GM18867 (cell line): ENCODE results near the gene UBXN10.

ENCODE experiments used
- ATAC-seq: cut with Tn5 transposase; IDR thresholded peaks from one replicate; pipeline ENCODE4 v1.9.1; 2021; ENCODE audit warnings: mild to moderate bottlenecking, moderate library complexity; ENCODE audit not compliant: unreplicated experiment

Gene UBXN10

GRCh38 chr1:20151906-20152598, 33.8 kb upstream of the UBXN10 start:
- ATAC-seq: peak; percentile 68

GRCh38 chr1:20152599-20152930, 33.3 kb upstream of the UBXN10 start:
- no peak for ATAC-seq

- no peak for ATAC-seq
These were observed 32.9 kb upstream of the UBXN10 start for GRCh38 chr1:20153000-20153418.

- ATAC-seq: no peak
These were observed 31.5 kb upstream of the UBXN10 start for GRCh38 chr1:20154301-20154831.

- ATAC-seq: no peak
These were observed 27.4 kb upstream of the UBXN10 start for GRCh38 chr1:20158358-20159070.

GRCh38 chr1:20160034-20160433, 25.9 kb upstream of the UBXN10 start:
- no peak for ATAC-seq

- ATAC-seq: no peak
These were observed 21.1 kb upstream of the UBXN10 start for GRCh38 chr1:20164694-20165202.

GRCh38 chr1:20165522-20165951, 20.4 kb upstream of the UBXN10 start:
- no peak for ATAC-seq

- no peak for ATAC-seq
These were observed 19.8 kb upstream of the UBXN10 start for GRCh38 chr1:20166051-20166450.

- ATAC-seq: no peak
These were observed 18.8 kb upstream of the UBXN10 start for GRCh38 chr1:20167126-20167525.

- no peak for ATAC-seq
These were observed 17.1 kb upstream of the UBXN10 start for GRCh38 chr1:20168564-20169491.

- no peak for ATAC-seq
These were observed 16.0 kb upstream of the UBXN10 start for GRCh38 chr1:20169932-20170331.

- ATAC-seq: no peak
These were observed 13.8 kb upstream of the UBXN10 start for GRCh38 chr1:20172033-20172590.

- ATAC-seq: no peak
These were observed 10.8 kb upstream of the UBXN10 start for GRCh38 chr1:20174937-20175666.

- no peak for ATAC-seq
These were observed 7.1 kb upstream of the UBXN10 start for GRCh38 chr1:20178634-20179370.

GRCh38 chr1:20179371-20180128, 6.3 kb upstream of the UBXN10 start:
- no peak for ATAC-seq

- ATAC-seq: no peak
These were observed 5.6 kb upstream of the UBXN10 start for GRCh38 chr1:20180129-20180843.

- no peak for ATAC-seq
These were observed 5.1 kb upstream of the UBXN10 start for GRCh38 chr1:20180844-20181207.
